H9 (cell line): ENCODE measurements around the gene GLYR1. TPM values are rescaled to one million over a fixed set of nuclear protein-coding genes. Genes with fewer than 3 reads are reported as not detected.

ENCODE experiments used
- DNase-seq: peaks from one replicate; pipeline ENCODE4 v3.0.0-alpha.2; 2017
- H2AFZ ChIP-seq: one replicate; pipeline ENCODE4 v1.6.1; 2013; ENCODE audit warnings: mild to moderate bottlenecking, low read length, control low read depth, moderate library complexity
- H2AK5ac ChIP-seq: 2 replicates; pipeline ENCODE4 v1.6.1; 2013; ENCODE audit warnings: low read length, control low read depth, mixed read lengths; ENCODE audit not compliant: insufficient read length
- H2BK120ac ChIP-seq: one replicate; pipeline ENCODE4 v1.6.1; 2013; ENCODE audit warnings: low read depth, mild to moderate bottlenecking, low read length, control low read depth, inconsistent platforms; ENCODE audit not compliant: poor library complexity, severe bottlenecking
- H2BK12ac ChIP-seq: 2 replicates; pipeline ENCODE4 v1.6.1; 2013; ENCODE audit warnings: low read length, control low read depth, mixed read lengths, low read depth; ENCODE audit not compliant: insufficient read length
- H2BK15ac ChIP-seq: 2 replicates; pipeline ENCODE4 v1.6.1; 2013; ENCODE audit warnings: low read depth, low read length, control low read depth
- H2BK20ac ChIP-seq: one replicate; pipeline ENCODE4 v1.6.1; 2013; ENCODE audit warnings: low read depth, mild to moderate bottlenecking, low read length, control low read depth, inconsistent platforms; ENCODE audit not compliant: poor library complexity, severe bottlenecking
- H2BK5ac ChIP-seq: 2 replicates; pipeline ENCODE4 v1.6.1; 2013; ENCODE audit warnings: low read length, control low read depth, mixed read lengths; ENCODE audit not compliant: insufficient read length
- H3K14ac ChIP-seq: 2 replicates; pipeline ENCODE4 v1.6.1; 2013; ENCODE audit warnings: low read length, control low read depth; ENCODE audit not compliant: insufficient read depth
- H3K18ac ChIP-seq: 2 replicates; pipeline ENCODE4 v1.6.1; 2013; ENCODE audit warnings: low read depth, mild to moderate bottlenecking, mixed read lengths, low read length, control low read depth; ENCODE audit not compliant: insufficient read length
- H3K23ac ChIP-seq: 2 replicates; pipeline ENCODE4 v1.6.1; 2013; ENCODE audit warnings: low read length, control low read depth, mixed read lengths, low read depth; ENCODE audit not compliant: insufficient read length
- H3K23me2 ChIP-seq: 2 replicates; pipeline ENCODE4 v1.6.1; 2013; ENCODE audit warnings: low read depth, mild to moderate bottlenecking, mixed read lengths, low read length, control low read depth; ENCODE audit not compliant: insufficient read length, poor library complexity, severe bottlenecking
- H3K27ac ChIP-seq: 2 replicates; pipeline ENCODE4 v1.5.1; 2013; ENCODE audit warnings: low read length, control low read depth, mixed read lengths, low read depth; ENCODE audit not compliant: insufficient read length
- H3K27me3 ChIP-seq: 2 replicates; pipeline ENCODE4 v1.6.1; 2013; ENCODE audit warnings: low read length, control low read depth, inconsistent platforms; ENCODE audit not compliant: insufficient read depth
- H3K4ac ChIP-seq: 2 replicates; pipeline ENCODE4 v1.6.1; 2013; ENCODE audit warnings: low read depth, mild to moderate bottlenecking, control low read depth, inconsistent platforms, low read length, moderate library complexity
- H3K4me1 ChIP-seq: 2 replicates; pipeline ENCODE4 v1.6.1; 2013; ENCODE audit warnings: low read length, control low read depth, inconsistent platforms; ENCODE audit not compliant: insufficient read depth
- H3K4me2 ChIP-seq: 2 replicates; pipeline ENCODE4 v1.6.1; 2013; ENCODE audit warnings: low read length, control low read depth, mixed read lengths; ENCODE audit not compliant: insufficient read length, insufficient read depth
- H3K56ac ChIP-seq: 2 replicates; pipeline ENCODE4 v1.6.1; 2013; ENCODE audit warnings: low read depth, mild to moderate bottlenecking, mixed read lengths, low read length, control low read depth; ENCODE audit not compliant: insufficient read length
- H3K79me1 ChIP-seq: 2 replicates; pipeline ENCODE4 v1.6.1; 2013; ENCODE audit warnings: low read depth, mild to moderate bottlenecking, moderate library complexity, low read length, control low read depth, inconsistent platforms; ENCODE audit not compliant: insufficient read depth, poor library complexity, severe bottlenecking
- H3K79me2 ChIP-seq: 2 replicates; pipeline ENCODE4 v1.6.1; 2013; ENCODE audit warnings: low read length, control low read depth, inconsistent platforms; ENCODE audit not compliant: insufficient read depth
- H3K9ac ChIP-seq: 2 replicates; pipeline ENCODE4 v1.6.1; 2013; ENCODE audit warnings: low read length, control low read depth, mixed read lengths; ENCODE audit not compliant: insufficient read length; ENCODE audit errors: extremely low read depth
- H3K9me3 ChIP-seq: one replicate; pipeline ENCODE4 v1.6.1; 2013; ENCODE audit warnings: low read depth, low read length, inconsistent platforms; ENCODE audit not compliant: control insufficient read depth
- H3T11ph ChIP-seq: one replicate; pipeline ENCODE4 v1.6.1; 2013; ENCODE audit warnings: mild to moderate bottlenecking, low read length, control low read depth, inconsistent platforms
- H4K20me1 ChIP-seq: one replicate; pipeline ENCODE4 v1.6.1; 2013; ENCODE audit not compliant: control insufficient read depth, insufficient read length, insufficient read depth
- H4K5ac ChIP-seq: 2 replicates; pipeline ENCODE4 v1.6.1; 2013; ENCODE audit warnings: low read depth, mild to moderate bottlenecking, mixed read lengths, low read length, control low read depth; ENCODE audit not compliant: insufficient read length
- H4K8ac ChIP-seq: replicated peaks from 2 replicates; pipeline ENCODE4 v1.6.1; 2013; ENCODE audit warnings: low read length, control low read depth, mixed read lengths, low read depth; ENCODE audit not compliant: insufficient read length
- H4K91ac ChIP-seq: 2 replicates; pipeline ENCODE4 v1.6.1; 2013; ENCODE audit warnings: low read depth, mild to moderate bottlenecking, moderate library complexity, mixed read lengths, low read length, control low read depth; ENCODE audit not compliant: insufficient read length
- H3K27ac Mint-ChIP-seq, 3 experiments: 2 replicates in 2 of 3; 3 replicates in 1 of 3; pipeline ENCODE4 v1.8.0; 2020 to 2021; ENCODE audit warnings: mixed read lengths in 3 of 3, mild to moderate bottlenecking in 1 of 3, moderate library complexity in 1 of 3
- H3K27me3 Mint-ChIP-seq: 2 replicates; pipeline ENCODE4 v1.8.0; 2021; ENCODE audit warnings: low read depth, mild to moderate bottlenecking, moderate library complexity, mixed read lengths
- H3K36me3 Mint-ChIP-seq, 3 experiments: 2 replicates in 2 of 3; 3 replicates in 1 of 3; pipeline ENCODE4 v1.8.0; 2020 to 2021; ENCODE audit warnings: low read depth in 3 of 3, mixed read lengths in 3 of 3; ENCODE audit not compliant: insufficient read depth in 1 of 3
- H3K4me1 Mint-ChIP-seq, 2 experiments: 2 replicates each; pipeline ENCODE4 v1.8.0; 2020; ENCODE audit warnings: mixed read lengths in 2 of 2
- H3K4me3 Mint-ChIP-seq, 2 experiments: 2 replicates in 1 of 2; 3 replicates in 1 of 2; pipeline ENCODE4 v1.8.0; 2020 to 2021; ENCODE audit warnings: mild to moderate bottlenecking in 2 of 2, mixed read lengths in 2 of 2, moderate library complexity in 1 of 2
- H3K9me3 Mint-ChIP-seq, 2 experiments: 2 replicates in 1 of 2; 3 replicates in 1 of 2; pipeline ENCODE4 v1.8.0; 2020; ENCODE audit warnings: mild to moderate bottlenecking in 2 of 2, mixed read lengths in 2 of 2, moderate library complexity in 1 of 2
- CTCF ChIP-seq: fragments of 200-600 bp; sonication (generic); conservative IDR thresholded peaks from 3 replicates; pipeline ENCODE4 v1.8.0; 2021; ENCODE audit warnings: antibody characterized with exemption, mild to moderate bottlenecking
- WGBS: extraction: QIAGEN DNeasy Blood & Tissue Kit; methylation state at CpG from one replicate; pipeline ENCODE4 v1.1.7; 2013; ENCODE audit warnings: missing lambda C conversion rate, low lambda C conversion rate, mixed read lengths; ENCODE audit not compliant: insufficient read length; ENCODE audit errors: extremely low coverage; 5-methylcytosine and 5-hydroxymethylcytosine counted together
- total RNA-seq: library from RNA; stranded (reverse); gene quantifications from 2 replicates; pipeline ENCODE4 v1.2.1, GENCODE V29; 2021

The GLYR1 gene
- total RNA-seq, 1 experiment from 2014 or later: 114 TPM

GRCh38 chr16:4880006-4880580 lies 33.0 kb upstream of the GLYR1 start:
- Histone ChIP-seq H3K79me2 (no peaks in the 10 kb centered on the region), H3K27ac (no peak overlapping the region), H3K27me3 (no peaks in the 10 kb centered on the region), H3T11ph (no peak overlapping the region), H4K5ac (no peak overlapping the region), H3K79me1 (no peaks in the 10 kb centered on the region), H3K18ac (no peak overlapping the region), H3K56ac (no peak overlapping the region), H2BK12ac (no peak overlapping the region), H3K4me1 (no peaks in the 10 kb centered on the region), H2BK120ac (no peak overlapping the region), H2AK5ac (no peak overlapping the region), H3K4ac (no peak overlapping the region), H3K9ac (no peak overlapping the region), H2AFZ (no peak overlapping the region), H2BK15ac (no peak overlapping the region), H2BK5ac (no peak overlapping the region), H3K14ac (no peak overlapping the region), H4K91ac (no peak overlapping the region), H3K23me2 (no peaks in the 10 kb centered on the region), H4K20me1 (peaks cover 2% of the 10 kb centered on the region), H3K4me2 (no peak overlapping the region), H3K23ac (no peak overlapping the region), H2BK20ac (no peak overlapping the region), H3K9me3 (no peaks in the 10 kb centered on the region), H4K8ac (no peak overlapping the region)
- no peaks in the 10 kb centered on the region for H3K4me1 Mint-ChIP-seq
- no CpG with 5 or more reads among the region's 17 CpGs for WGBS
- peaks cover 49 to 95% (median 86%) of the 10 kb centered on the region in 3 experiments for H3K36me3 Mint-ChIP-seq
- DNase-seq: no peak
- H3K27me3 Mint-ChIP-seq: no peaks in the 10 kb centered on the region
- 0 out of 7 replicates have a peak overlapping the region, but pooled peaks of 1 of the 3 experiments have one; percentile 56 for H3K27ac Mint-ChIP-seq
- H3K9me3 Mint-ChIP-seq: no peaks in the 10 kb centered on the region
- no peak for TF ChIP-seq CTCF
- no peak overlapping the region for H3K4me3 Mint-ChIP-seq
